ENCODE measurements around the gene TOX2. TPM values are rescaled to one million over a fixed set of nuclear protein-coding genes. Genes with fewer than 3 reads are reported as not detected.

The TOX2 gene
- total RNA-seq (2021; fragmentation: NEBNext Ultra II Directional; extraction: Animal tissue kit (Norgen Biotek cat#: 25700)) (3.4 TPM in 2 replicates), polyA plus RNA-seq (2011; rRNA removed) (1.8 and 2.5 TPM in 2 replicates), polyA minus RNA-seq (2011; rRNA and poly(A)+ RNA removed) (0.44 and 0.46 TPM in 2 replicates)
- polyA plus RNA-seq (2011; cell fraction: cytosol; rRNA removed): 0.83 TPM
- polyA plus RNA-seq (2011; cell fraction: nucleus; rRNA removed): 1.8 TPM
- 1.6 to 3.7 TPM (median 3.2 TPM) in 4 replicates for polyA plus RNA-seq (2012, experiment 1 of 2)
- 3.3 TPM for polyA plus RNA-seq (2012, experiment 2 of 2)
- polyA plus RNA-seq (2013, experiment 1 of 2): 4.8 TPM
- 5.4 TPM for polyA plus RNA-seq (2013, experiment 2 of 2)
- 1.7 TPM for polyA minus RNA-seq (2011; cell fraction: cytosol; rRNA and poly(A)+ RNA removed)
- 1.5 TPM for polyA minus RNA-seq (2011; cell fraction: nucleus; rRNA and poly(A)+ RNA removed)
- long read RNA-seq, experiment 1, partial matches to known transcripts: 1 of 4 reads
- long read RNA-seq, experiment 1, other reads (novel, unspliced or antisense): 3 of 4 reads
- long read RNA-seq, experiment 2: 0 reads

- H4K91ac ChIP-seq (replicated peaks; ENCODE audit: insufficient read length, low read length): no peak within 1 kb of the TSS
- H3K9me3 ChIP-seq (ENCODE audit: insufficient read depth in 2 of 2, low read depth in 1 of 2, low read length in 1 of 2): no peaks in the 10 kb centered on the region
- peaks cover 15% of the 10 kb centered on the region; the same call in 1 of the 2 replicates for H3K23me2 ChIP-seq (ENCODE audit: low read depth, low read length)
- no peak within 1 kb of the TSS for H2AK5ac ChIP-seq (ENCODE audit: low read depth, low read length)
- H2BK5ac ChIP-seq (ENCODE audit: low read depth, low read length): no peak within 1 kb of the TSS
- no peak within 1 kb of the TSS for H3K9ac ChIP-seq (replicated peaks in 1 of 4; ENCODE audit: extremely low read depth in 1 of 4, low read depth in 3 of 4, low read length in 3 of 4)
- H3K27me3 ChIP-seq (replicated peaks in 1 of 4; ENCODE audit: control insufficient read depth in 3 of 4, extremely low read depth in 1 of 4, insufficient read depth in 3 of 4, low read length in 3 of 4): peaks cover 9 to 34% (median 29%) of the 10 kb centered on the region in 4 experiments
- H3K79me1 ChIP-seq (ENCODE audit: low read depth, low read length): no peaks in the 10 kb centered on the region
- peak within 1 kb of the TSS; percentile 40 to 77 (median 48) for H3K4me3 ChIP-seq (ENCODE audit: extremely low read depth in 1 of 4, insufficient read depth in 2 of 4, low read depth in 3 of 4, low read length in 4 of 4)
- H3K56ac ChIP-seq (replicated peaks; ENCODE audit: insufficient read length, low read depth, low read length): no peak within 1 kb of the TSS
- H3K18ac ChIP-seq (ENCODE audit: extremely low read depth, low read length): no peak within 1 kb of the TSS; the same call in 1 of the 2 replicates
- no peaks in the 10 kb centered on the region for H3K79me2 ChIP-seq (ENCODE audit: control insufficient read depth in 1 of 2, insufficient read depth in 2 of 2, low read length in 2 of 2)
- H2BK20ac ChIP-seq (ENCODE audit: low read length): no peak within 1 kb of the TSS
- no peak within 1 kb of the TSS for H3K14ac ChIP-seq (ENCODE audit: insufficient read length)
- no peak for FAIRE-seq
- ChIA-PET POLR2A (ENCODE audit: partially characterized antibody) (interaction anchor here (0.7 kb wide), 1 partner anchor 210 kb away, joined by 3 read pairs; no protein-coding TSS in a partner anchor), CTCF (ENCODE audit: partially characterized antibody) (interaction anchor here (0.7 kb wide), 1 partner anchor 328 kb away, joined by 3 read pairs; no protein-coding TSS in a partner anchor)
- no peak for TF ChIP-seq SP1 (IDR thresholded peaks at IDR 0.05; ENCODE audit: low read depth, low read length)
- TF ChIP-seq PHF8 (conservative IDR thresholded peaks at IDR 0.05; ENCODE audit: low read depth, low read length): 0 out of 2 replicates have a peak, but pooled peaks have one; percentile 18
- TF ChIP-seq KDM4A (IDR thresholded peaks at IDR 0.05; ENCODE audit: low read depth, low read length, severe bottlenecking): peak; percentile 72
- H4K8ac ChIP-seq (ENCODE audit: extremely low read depth, insufficient read depth, low read length): peak within 1 kb of the TSS; percentile 82
- peak within 1 kb of the TSS; percentile 84 to 89 for H3K4me2 ChIP-seq (ENCODE audit: insufficient read depth in 1 of 2, low read depth in 2 of 2, low read length in 2 of 2)
- H3K27ac ChIP-seq (ENCODE audit: low read depth, low read length): no peak within 1 kb of the TSS
- H2BK15ac ChIP-seq (ENCODE audit: low read length): peak within 1 kb of the TSS; percentile 92; the same call in 1 of the 2 replicates
- 14% methylated on average over 23 of the region's 111 CpGs; no CpG with 5 or more reads in 1 of the 2 experiments for WGBS, 2 experiments (ENCODE audit: extremely low coverage in 1 of 2, insufficient coverage in 1 of 2, insufficient read length in 1 of 2, insufficient replicate concordance in 2 of 2, low coverage in 1 of 2, low lambda C conversion rate in 2 of 2, missing lambda C conversion rate in 1 of 2)
- no peak within 1 kb of the TSS for H4K5ac ChIP-seq (ENCODE audit: insufficient read length, low read depth, low read length)
- H2BK120ac ChIP-seq (replicated peaks; ENCODE audit: low read depth, low read length): no peak within 1 kb of the TSS
- no peaks in the 10 kb centered on the region for H3K36me3 ChIP-seq (ENCODE audit: control insufficient read depth in 2 of 4, insufficient read depth in 4 of 4, low read length in 3 of 4)
- peaks cover 0 to 21% (median 6%) of the 10 kb centered on the region in 4 experiments; a peak in 5 of 7 replicates for H3K4me1 ChIP-seq (replicated peaks in 1 of 4; ENCODE audit: control insufficient read depth in 3 of 4, insufficient read depth in 4 of 4, low read length in 3 of 4)
- peak within 1 kb of the TSS; percentile 60; the same call in 1 of the 2 replicates for H2BK12ac ChIP-seq (ENCODE audit: low read depth, low read length)
- H4K20me1 ChIP-seq (replicated peaks in 1 of 2; ENCODE audit: control insufficient read depth in 1 of 2, insufficient read depth in 2 of 2, low read length in 2 of 2): peaks cover 0 to 8% of the 10 kb centered on the region in 2 experiments
- H3K4ac ChIP-seq (replicated peaks; ENCODE audit: insufficient read length, low read depth, low read length): peak within 1 kb of the TSS; percentile 23
- H3K23ac ChIP-seq (ENCODE audit: insufficient read length): no peak within 1 kb of the TSS
- DNase-seq (ENCODE audit: low read depth in 1 of 2, low spot score in 2 of 2): peak in 1 of 2 experiments; percentile 62
- peak within 1 kb of the TSS; percentile 6; the same call in 1 of the 2 replicates for H2AFZ ChIP-seq (ENCODE audit: low read length)
Measured at GRCh38 chr20:43914311-43915210, at the start of gene TOX2. TOX2 (plus strand) TSS chr20:43914852; CDS start chr20:43914892, 40 bp downstream.

Data from H1 (cell line).